HG03565 (cell line): Measurements from ENCODE around the gene KIF25.

ENCODE experiments used
- ATAC-seq: cut with Tn5 transposase; IDR thresholded peaks from one replicate; pipeline ENCODE4 v1.9.1; 2021; ENCODE audit warnings: mild to moderate bottlenecking, moderate library complexity; ENCODE audit not compliant: unreplicated experiment

The KIF25 gene

DNA sequence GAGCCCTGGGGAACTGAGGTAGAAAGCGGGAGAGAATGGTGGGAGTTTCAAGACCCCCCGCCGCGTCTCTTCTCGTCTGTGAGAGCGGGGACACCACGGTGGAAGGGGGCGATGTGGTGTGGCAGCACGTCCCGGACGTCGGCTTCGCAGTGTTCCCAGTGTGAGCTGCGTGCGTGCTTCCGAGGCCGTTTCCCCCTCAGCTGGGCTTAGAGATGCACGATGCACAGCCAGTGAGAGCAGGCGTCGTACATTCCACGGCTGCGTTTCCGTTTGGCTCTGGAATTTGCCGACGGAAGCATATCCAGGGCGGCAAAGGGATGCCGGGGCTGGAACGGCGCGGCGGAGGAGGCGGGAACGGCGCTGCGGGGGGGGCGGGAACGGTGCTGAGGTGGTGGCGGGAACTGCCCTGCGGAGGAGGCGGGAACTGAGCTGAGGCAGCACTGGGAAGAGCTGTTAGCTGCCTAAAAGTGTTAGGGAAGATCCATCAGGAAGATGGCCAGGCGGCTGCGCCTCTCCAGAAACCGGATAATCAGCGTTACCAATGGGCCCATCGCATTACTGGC lies 37.7 kb downstream of the KIF25 start:
- ATAC-seq: no peak

DNA sequence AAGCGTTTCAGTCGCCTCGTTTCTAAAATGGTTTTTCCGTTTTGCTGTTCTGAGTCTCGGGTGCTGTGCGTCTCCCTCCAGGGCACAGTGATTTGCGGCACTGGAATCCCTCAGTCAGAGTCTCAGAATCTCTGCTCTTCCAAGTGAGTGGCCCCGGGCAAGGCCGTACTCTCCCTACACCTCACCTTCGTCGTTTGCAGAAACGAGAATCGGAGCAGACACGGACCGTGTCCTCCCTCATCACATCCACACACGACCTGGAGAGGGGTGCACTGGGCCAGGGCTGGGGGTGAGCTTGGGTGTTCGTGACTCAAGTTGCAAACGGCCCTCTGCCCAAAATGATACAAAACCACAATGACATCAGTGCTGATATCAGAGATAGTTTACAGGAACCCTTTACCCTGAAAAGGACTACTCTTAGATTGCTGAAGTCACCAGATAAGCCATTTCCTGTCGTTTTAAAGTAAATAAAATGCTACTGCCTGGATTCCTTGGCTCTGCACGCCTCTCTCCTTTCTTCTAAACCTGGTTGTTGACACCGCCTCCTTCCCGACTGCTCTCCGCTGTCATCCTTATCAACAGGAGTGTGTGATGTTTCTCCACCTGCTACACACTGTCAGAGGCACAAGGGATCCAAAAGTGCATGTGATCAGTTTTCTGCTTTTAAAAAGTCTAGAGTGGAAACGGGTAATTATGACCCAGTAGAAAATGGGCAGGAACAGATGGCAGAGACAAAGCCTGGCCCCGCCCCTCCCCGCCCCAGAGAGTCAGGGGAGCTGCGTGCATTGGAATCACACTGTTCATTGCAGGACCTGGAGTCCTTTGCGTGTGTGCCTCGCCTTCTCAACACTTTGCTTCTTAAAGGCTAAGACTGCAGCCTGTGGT lies 38.4 kb downstream of the KIF25 start:
- no peak for ATAC-seq

DNA sequence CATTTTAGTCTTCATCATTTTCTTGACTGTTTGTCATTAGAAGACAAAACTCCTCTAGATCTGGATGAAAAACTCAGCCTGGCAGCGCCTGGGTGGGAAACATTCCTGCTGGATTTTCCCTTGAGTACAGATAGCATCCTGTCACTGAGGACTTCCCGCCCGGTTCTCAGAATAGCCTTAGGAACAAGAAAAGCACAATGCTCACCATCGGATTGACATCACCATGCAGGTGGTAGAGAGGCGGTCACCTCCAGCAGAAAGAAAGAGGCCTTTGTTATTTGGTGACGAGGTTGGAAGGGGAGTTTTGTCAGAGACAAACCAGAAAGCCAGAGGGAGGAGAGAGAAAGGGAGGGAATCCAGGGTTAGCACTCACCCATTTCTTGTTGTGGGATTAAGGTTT lies 39.8 kb downstream of the KIF25 start:
- ATAC-seq: no peak

DNA sequence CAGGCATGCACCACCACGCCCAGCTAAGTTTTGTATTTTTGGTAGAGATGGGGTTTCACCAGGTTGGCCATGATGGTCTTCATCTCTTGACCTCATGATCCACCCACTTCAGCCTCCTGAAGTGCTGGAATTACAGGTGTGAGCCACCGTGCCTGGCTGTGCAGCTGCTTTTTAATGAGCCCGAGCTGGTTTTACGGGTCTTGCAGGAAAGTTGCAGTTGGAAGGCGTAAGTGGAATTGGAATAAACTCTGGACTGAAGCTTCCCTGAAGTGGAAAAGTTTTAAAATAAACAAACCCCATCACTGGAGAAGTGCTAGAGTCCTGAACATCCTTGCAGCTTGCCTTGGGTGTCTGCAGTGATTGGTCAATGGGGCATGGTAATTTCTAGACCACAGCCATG lies 40.4 kb downstream of the KIF25 start:
- no peak for ATAC-seq

DNA sequence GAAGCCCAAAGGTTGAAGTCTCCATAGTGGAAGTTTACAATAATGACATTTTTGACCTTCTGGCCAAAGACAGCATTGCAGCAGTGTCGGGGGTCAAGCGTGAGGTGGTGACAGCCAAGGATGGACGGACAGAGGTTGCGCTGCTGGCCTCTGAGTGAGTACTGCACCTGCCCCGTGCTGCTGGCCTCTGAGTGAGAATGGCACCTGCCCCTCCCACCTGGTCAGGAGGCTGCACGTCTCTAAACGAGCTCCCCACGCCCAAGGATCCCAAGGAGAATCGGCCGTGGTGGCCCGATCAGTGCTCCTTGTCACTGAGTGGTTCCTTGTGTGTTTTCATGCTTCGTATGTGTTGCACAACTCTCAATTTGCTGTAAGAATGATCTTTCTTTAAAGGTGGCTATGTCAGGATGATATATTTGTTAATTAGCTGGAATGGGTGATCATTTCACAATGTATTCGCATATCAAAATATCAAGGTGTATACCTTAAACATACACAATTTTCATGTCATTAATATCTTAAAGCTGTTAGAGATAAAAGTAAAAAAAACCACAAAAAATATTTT lies 41.2 kb downstream of the KIF25 start:
- ATAC-seq: no peak

DNA sequence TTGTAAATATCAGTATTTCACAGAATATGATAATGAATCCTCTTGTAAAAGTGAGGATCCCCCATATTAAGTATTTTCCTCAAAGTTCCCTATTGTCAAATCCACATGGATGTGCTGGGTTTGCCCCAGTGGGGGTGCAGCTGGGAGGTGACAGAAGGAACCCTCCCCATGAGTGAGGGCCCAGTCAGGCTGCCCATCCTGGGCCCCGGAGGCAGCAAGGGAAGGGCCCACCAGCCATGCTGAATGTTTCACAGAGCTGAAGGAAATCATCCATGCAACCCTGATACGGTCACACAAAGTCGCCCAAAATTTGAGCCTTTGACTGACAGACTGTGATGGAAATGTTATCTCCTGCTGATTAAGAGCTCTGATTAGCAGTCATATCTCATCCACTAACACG lies 41.8 kb downstream of the KIF25 start:
- ATAC-seq: no peak

DNA sequence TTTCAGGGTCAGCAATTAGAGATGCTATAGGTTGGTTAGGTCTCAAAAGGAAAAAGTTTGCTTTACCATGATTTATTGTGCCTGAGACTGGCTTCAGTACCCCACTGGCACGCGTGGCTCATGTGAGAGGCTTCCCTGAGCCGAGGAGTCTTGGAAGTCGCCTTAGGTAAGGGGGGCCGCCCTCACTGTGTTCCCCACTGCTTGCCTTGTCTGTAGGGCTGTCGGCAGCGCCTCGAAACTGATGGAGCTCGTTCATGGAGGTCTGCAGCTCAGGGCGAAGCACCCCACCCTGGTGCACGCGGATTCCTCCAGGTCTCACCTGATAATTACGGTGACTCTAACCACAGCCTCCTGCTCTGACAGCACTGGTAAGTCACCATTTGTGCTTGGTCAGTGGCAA lies 42.4 kb downstream of the KIF25 start:
- no peak for ATAC-seq

DNA sequence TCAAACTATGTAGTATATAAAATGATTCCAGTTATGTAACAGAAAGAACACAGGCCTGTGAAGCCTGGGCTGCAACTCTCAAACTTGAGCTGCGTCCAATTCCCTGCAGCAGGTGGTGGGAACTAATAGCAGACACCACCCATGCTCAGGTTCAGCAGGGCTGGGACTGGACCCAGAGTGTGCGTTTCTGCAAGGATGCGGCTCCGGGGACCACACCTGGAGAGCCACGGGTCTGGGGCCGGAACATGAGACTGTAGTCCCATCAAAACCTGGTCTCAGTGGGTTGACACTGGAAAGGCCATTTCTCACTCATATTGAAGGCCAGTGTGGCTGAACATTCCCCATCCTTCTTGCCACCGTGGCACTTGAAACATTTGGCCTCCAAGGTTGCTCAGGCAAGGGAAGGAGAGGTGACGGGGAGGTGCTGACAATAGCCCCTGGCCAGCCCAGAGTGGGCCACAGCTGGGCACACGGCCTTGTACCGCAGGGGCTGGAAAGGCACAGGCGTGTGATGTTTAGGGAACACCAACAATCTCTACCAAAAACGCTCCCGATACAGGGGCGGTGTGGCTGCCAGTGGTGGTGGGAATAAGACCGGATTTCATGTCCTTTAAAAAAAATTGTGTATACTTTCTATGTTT lies 43.5 kb downstream of the KIF25 start:
- ATAC-seq: no peak

DNA sequence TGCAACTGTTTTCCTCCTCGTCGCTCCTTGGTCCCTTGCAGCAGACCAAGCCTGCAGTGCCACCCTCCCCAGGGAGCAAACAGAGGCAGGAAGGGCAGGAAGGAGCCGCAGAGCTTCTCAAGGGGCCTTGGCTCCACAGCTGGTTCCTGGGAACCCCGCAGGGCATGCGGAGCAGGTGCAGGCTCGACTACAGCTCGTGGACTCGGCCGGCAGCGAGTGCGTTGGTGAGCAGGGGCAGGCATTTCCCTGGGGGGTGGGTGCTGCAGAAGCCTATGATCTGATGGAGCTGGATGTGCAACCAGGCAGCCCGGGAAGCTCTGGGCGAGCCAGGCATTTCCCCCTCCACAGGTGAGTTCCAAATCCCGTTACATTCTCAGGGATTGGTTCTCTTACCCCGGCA lies 44.5 kb downstream of the KIF25 start:
- ATAC-seq: no peak

DNA sequence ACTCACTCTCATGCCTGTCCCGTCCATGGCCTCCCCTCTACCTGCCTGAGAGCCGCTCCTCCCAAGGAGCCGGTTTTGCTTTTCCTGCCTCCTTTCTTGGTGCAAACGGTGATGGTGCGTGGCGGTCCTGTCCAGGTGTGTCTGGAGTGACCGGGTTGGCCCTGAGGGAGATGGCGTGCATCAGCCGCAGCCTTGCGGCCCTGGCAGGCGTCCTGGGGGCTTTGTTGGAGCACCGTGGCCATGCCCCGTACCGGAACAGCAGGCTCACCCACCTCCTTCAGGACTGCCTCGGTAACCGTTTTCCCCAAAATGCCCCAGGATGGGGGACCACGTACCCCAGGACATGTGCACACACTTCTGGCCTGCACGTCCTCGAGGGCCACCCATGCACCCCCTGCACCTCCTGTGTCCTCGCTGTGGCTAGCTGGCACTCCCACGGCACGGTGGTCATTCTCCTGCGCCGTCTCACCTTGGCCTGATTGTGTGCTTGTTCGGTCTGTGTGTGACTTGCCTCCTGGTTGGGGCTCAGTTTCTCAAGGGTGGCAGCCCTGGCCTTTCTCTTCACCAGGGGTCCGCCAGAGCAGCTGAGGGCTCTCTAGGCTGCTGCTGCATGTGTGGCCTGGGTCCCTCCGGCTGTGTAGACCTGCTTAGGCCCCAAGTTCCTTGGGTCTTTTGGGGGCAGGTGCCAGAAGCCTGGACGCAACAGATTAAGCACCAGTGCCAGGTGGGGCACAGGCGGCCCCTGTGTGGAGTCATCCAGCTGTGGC lies 45.1 kb downstream of the KIF25 start:
- no peak for ATAC-seq

DNA sequence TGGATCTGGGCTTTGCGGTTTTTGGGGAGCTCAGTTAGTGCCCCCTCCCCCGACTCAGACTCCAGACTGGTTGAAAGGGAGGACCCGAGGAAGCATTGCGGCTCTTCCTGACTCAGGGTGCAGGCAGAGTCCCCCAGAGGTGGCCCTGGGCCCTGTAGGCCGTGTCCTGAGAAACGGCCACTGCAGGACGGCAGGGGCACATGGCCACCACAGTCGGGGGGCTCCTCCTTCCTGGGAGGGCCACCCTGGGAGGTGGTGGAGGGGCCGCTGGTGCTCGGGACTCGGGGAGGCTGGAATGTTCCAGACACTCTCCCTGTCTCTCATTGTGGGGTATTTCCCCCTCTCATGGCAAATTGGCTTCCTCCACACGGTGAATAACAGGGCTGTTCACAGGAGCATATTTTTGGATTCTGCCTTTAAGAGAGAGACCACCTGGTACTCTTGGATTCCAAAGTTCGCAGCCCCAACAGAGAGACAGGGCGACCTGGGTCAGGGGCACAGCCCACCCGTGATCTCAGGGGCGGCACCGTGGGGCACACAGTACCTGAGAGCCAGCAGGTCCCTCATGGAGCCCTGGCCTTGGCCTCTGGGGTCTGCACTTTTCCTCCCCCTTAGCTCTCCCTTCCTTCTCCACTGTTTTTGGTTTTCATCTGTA lies 45.8 kb downstream of the KIF25 start:
- no peak for ATAC-seq

DNA sequence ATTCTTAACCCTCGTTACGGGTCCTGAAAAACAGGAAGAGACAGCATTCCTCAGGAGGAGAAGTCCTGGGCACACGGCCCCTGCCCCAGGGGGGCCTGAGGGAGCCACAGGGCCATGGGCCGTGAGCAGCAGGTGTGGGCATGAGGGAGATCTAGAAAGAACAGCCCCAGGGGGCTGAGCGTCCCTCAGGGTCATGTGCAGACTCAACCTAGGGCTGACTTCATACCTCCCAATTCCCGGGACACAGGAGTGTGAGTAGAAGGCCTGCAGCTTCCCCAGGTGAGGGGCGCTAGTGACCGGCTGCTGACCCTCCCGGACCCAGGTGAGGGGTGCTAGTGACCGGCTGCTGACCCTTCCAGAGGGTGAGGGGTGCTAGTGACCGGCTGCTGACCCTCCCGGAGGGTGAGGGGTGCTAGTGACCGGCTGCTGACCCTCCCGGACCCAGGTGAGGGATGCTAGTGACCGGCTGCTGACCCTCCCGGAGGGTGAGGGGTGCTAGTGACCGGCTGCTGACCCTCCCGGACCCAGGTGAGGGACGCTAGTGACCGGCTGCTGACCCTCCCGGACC lies 46.5 kb downstream of the KIF25 start:
- ATAC-seq: no peak

DNA sequence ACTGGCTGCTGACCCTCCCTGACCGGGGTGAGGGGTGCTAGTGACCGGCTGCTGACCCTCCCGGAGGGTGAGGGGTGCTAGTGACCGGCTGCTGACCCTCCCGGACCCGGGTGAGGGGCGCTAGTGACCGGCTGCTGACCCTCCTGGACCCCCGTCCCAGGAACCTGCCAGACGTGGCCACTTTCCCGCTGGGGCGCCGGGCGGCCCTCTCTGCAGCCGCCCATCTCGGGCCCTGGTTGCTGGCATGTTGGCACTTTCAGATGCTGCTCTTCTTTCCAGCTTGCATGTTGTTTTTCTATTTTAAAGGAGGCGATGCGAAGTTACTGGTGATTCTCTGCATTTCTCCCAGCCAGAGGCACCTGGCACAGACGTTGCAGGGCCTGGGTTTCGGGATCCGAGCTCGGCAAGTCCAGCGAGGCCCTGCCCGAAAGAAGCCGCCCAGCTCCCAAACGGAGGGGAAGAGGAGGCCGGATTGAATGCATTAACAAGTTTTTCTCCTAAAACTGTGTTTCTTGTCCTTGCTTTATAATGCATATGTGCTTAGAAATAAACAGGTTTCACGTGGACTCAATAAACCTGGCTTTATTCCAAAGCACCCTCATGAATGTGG lies 47.2 kb downstream of the KIF25 start:
- no peak for ATAC-seq

DNA sequence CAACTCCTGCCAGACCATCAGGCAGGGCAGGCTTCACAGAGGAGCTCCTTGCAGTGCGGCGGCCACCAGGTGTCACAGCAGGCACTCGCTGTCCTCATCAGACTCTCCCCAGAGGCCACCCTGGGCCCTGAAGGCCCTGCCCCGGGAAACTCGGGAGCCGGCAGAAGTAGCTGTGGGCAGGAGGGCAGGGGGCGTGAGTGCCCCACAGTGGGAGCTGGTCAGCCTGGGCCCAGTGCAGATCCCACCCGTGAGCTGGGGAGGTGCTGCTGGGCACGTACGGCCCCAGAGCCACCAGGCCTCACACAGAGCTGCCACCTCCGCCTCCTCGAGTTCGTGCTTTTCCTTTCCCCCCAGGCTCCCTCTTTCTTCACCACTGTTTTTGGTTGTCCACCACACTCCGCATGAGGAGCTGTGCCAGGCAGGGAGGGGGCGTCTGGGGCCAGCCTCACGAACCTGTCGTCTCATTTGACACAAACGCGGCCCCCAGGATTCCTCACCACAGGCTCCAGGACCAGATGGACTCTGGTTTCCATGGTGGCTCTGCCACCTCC lies 47.7 kb downstream of the KIF25 start:
- no peak for ATAC-seq

DNA sequence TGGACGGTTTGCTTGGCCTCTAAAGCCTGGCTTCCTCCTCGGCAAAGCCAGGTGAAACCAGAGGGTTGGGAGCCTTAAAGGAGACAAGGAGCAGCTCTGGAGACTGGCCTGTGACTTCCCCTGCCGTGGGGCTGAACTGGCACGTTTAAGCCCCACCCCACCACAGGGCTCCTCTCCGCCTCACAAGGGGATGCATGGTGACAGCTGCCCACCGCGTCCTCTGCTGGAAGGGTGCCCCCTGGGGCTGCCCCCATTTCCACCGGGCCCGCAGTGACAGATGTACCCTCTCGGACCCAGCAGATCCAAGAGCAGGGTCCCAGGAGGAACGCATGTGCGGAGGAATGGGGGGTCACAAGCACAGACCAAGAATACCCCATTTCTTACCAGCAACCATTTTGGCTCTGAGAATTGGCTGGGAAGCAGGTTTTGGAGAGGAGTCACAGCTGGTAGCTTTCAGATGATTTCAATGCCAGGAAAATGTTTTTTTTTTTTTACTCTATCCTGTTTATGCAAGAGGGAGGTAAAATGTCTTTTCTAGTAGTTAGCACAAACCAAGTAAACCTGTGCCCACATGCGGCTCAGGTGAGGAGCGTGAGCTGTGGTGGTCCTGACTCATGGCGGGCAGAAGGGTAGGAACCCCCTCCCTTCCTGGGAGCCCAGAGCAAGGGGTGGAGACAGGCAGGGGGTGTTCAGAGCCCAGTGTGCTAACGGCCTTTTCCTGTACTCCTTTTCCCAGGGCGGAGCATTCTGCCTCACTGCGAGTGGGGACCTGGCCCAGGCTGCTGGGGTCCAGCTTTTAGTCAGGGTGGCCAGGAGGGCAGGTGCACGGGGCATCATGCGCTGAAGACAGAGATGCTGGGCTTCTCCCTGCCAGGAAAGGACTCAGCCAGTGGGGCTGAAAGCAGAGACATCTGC lies 48.5 kb downstream of the KIF25 start:
- no peak for ATAC-seq

DNA sequence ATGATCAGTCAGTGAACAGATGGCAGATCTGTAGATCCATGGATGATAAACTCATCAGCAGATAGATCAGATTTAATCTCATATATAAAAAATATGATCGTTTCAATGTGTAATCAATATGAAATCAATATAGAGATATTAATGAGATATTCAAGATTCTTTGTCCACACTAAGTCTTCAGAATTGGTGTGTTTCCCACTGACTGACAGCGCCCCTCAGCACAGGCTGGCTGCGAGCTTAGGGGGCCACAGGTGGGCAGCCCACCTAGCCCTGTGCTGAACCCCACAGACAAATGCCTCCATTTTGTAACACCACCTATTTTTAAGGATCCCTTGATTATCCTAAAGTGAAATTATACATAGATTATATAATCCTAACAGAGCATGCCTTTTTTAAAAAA lies 49.2 kb downstream of the KIF25 start:
- no peak for ATAC-seq

DNA sequence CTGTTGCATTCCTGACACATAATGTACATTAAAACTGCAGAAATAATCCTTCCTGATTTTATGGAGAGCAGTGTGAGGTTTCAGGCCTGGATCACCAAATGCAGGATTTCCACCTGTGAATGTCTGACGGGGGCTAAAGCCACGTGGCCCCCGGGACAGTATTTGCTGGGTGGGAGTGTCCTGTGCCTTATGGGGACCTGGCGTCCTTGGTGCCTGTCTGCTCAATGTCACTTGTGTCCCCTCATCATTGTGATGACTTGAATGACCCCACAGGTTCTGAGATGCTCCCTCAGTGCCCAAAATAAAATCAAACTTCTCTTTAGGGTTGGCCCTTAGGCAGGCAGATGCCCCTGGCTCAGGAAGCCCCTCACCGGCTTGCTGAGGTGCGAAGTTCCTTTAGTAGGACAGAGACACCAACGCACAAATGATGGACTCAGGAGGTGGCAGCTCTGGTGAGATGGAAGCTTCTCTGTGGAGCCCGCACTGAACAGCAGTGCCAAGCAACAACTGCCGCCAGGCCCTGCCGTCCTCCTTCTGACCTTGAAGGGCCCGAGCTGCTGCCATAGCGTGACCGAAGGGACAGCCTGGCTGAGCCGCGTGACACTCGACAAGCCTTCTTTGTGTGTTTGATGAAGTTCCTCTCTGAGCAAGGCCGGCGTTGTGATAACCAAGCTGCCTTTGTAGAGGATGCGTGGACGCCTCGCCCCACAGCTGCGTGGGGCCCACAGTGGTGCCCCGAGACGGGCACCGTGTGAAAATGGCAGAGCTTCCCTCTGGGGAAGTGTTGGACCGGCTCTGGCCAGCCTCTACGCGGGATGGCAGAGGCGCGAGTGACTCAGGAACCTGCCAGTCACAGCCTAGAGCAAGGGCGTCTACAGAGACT lies 50.6 kb downstream of the KIF25 start:
- no peak for ATAC-seq

DNA sequence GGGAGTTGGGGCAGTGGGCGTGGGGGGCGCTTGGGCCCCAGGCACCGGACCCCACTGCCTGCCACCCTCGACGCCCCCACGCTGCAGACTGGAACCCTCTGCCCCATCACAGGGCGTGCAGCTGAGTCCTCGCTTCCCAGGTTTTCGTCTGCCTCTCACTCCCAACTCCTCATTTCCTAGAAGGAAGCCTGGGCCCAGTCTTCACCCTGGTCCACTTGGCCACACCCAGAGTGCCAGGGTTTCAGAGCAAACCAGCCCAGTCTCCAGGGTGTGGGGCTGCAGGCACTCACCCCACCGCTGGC lies 51.2 kb downstream of the KIF25 start:
- no peak for ATAC-seq
